GM23248 (cell line): Measurements from ENCODE around the gene EIF3A.

Experiments
- EZH2 ChIP-seq: fragments of 200-600 bp; sonication (generic); IDR thresholded peaks from 2 replicates; pipeline ENCODE4 v1.6.1; 2018; ENCODE audit warnings: antibody characterized with exemption, mild to moderate bottlenecking; ENCODE audit not compliant: insufficient read depth, poor library complexity, severe bottlenecking
- EZH2phosphoT487 ChIP-seq: fragments of 200-600 bp; sonication (generic); IDR thresholded peaks from 2 replicates; pipeline ENCODE4 v1.6.1; 2018; ENCODE audit warnings: antibody characterized with exemption, moderate library complexity, mild to moderate bottlenecking, low read depth; ENCODE audit not compliant: insufficient read depth

DNA sequence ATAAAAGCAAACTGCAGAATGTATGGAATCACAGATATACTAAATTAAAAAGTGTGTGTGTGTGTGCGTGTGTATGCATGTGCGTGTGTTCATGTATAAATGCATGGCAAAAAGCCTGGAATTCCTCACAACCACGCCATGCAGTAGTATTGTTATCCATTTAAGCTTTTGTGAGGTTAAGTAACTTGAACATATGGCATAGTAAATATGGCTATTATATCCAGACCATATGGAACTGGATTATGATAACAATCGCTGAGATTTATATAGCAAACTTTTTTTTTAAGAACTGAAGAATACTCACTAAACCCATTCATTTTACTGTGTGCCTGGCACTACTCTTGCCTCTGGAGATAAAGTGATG, 73.4 kb downstream of the EIF3A start:
- TF ChIP-seq EZH2 (no peak), EZH2phosphoT487 (no peak)
